ENCODE measurements around the gene BCR. TPM values are rescaled to one million over a fixed set of nuclear protein-coding genes. Genes with fewer than 3 reads are reported as not detected.

Gene BCR
- total and polyA plus RNA-seq, 2 of the 4 experiments (the other 2 are of a cell fraction), result 28.9 to 44.6 TPM

DNA sequence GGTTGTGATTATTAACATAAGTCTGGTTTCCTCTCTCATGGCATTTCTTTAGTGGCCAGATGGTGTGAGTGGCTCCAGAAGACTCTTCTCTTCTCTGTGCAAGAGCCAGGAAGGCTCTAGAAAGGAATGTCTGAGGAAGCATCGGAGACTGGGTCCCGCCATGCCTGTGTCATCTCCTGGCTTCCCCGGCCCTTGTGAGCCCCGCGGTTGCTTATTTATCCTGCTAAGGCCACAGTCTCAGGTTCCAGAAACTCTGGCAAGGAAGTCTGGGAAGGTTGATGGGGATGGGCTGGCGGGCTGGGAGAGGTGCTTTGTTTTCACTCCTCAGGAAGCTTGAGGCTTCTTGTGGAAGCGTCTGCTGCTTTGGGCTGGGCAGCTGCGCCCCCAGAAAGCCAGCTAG lies 18.9 kb downstream of the BCR start:
- Histone ChIP-seq H2AK5ac (ENCODE audit: low read depth, low read length) (no peak overlapping the region), H2AK9ac (replicated peaks; ENCODE audit: low read depth, low read length, poor library complexity) (no peak overlapping the region), H2BK15ac (ENCODE audit: low read depth, low read length) (no peak overlapping the region), H3K4me3 (ENCODE audit: insufficient read depth, low read depth, low read length) (no peak overlapping the region), H2BK20ac (ENCODE audit: low read depth, low read length) (no peak overlapping the region), H2BK5ac (ENCODE audit: low read depth, low read length, poor library complexity, severe bottlenecking) (no peak overlapping the region), H3K36me3 (ENCODE audit: control insufficient read depth, insufficient read depth, low read length) (peaks cover 4% of the 10 kb centered on the region), H3K27ac (ENCODE audit: insufficient read depth, low read length) (no peak overlapping the region), H3K4me2 (ENCODE audit: low read depth, low read length) (no peak overlapping the region), H4K5ac (ENCODE audit: low read depth, low read length) (no peak overlapping the region), H2BK120ac (ENCODE audit: low read depth, low read length) (no peak overlapping the region), H2AFZ (replicated peaks; ENCODE audit: low read length, poor library complexity) (no peak overlapping the region), H3K4ac (ENCODE audit: low read depth, low read length) (peak overlapping the region; percentile 26; the same call in 1 of the 2 replicates), H3K9me3 (ENCODE audit: control insufficient read depth, insufficient read depth, low read length) (no peaks in the 10 kb centered on the region), H3K14ac (replicated peaks; ENCODE audit: low read depth, low read length) (0 out of 2 replicates have a peak overlapping the region, but pooled peaks have one; percentile 21), H3K23ac (ENCODE audit: low read depth, low read length) (no peak overlapping the region), H3K56ac (ENCODE audit: extremely low read depth, insufficient read depth, low read length) (no peak overlapping the region), H3K27me3 (ENCODE audit: control insufficient read depth, insufficient read depth, low read length) (no peaks in the 10 kb centered on the region), H3K18ac (ENCODE audit: low read depth, low read length) (no peak overlapping the region), H3K9ac (ENCODE audit: low read depth, low read length) (no peak overlapping the region), H4K8ac (ENCODE audit: low read depth in 2 of 2, low read length in 2 of 2) (no peak overlapping the region), H3K9me1 (ENCODE audit: insufficient read depth, low read length) (peaks cover 21% of the 10 kb centered on the region), H3K4me1 (ENCODE audit: control insufficient read depth, insufficient read depth, low read length) (peaks cover 7% of the 10 kb centered on the region), H3K79me1 (ENCODE audit: low read depth in 1 of 2, low read length in 2 of 2) (peaks cover 18 to 73% of the 10 kb centered on the region in 2 experiments), H4K91ac (ENCODE audit: insufficient read depth, low read depth, low read length) (no peak overlapping the region), H4K20me1 (ENCODE audit: insufficient read depth, low read length) (peaks cover 45% of the 10 kb centered on the region)
- CTCF ChIA-PET, result no interaction called here
- intact Hi-C loops (cut with micrococcal nuclease) (no loop called here), in situ Hi-C loops (cut with MboI; ENCODE audit: low sequenced_read_pairs) (no loop called here), dilution Hi-C loops (cut with HindIII; ENCODE audit: low sequenced_read_pairs, unreplicated experiment) (no loop called here)
- TF ChIP-seq, protein P1, sequence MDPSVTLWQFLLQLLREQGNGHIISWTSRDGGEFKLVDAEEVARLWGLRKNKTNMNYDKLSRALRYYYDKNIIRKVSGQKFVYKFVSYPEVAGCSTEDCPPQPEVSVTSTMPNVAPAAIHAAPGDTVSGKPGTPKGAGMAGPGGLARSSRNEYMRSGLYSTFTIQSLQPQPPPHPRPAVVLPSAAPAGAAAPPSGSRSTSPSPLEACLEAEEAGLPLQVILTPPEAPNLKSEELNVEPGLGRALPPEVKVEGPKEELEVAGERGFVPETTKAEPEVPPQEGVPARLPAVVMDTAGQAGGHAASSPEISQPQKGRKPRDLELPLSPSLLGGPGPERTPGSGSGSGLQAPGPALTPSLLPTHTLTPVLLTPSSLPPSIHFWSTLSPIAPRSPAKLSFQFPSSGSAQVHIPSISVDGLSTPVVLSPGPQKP (IDR thresholded peaks at IDR 0.05; ENCODE audit: borderline replicate concordance, low read depth, low read length), result no peak
- no CpG with 5 or more reads among the region's 8 CpGs for WGBS, 2 experiments (ENCODE audit: extremely low coverage in 2 of 2, insufficient read length in 1 of 2)
- POLR2A ChIA-PET (ENCODE audit: unreplicated experiment), result interaction anchor here (0.6 kb wide), 1 partner anchor 10 kb away, joined by 3 read pairs; no protein-coding TSS in a partner anchor
- peak; percentile 68 for ATAC-seq (ENCODE audit: low read depth)
- peak; percentile 73 for DNase-seq
- BruUV-seq (replicated peaks), result no TSS peak

All from IMR-90 (cell line).